IMR-90 (cell line): ENCODE measurements around the gene ASAP2. TPM values are rescaled to one million over a fixed set of nuclear protein-coding genes. Genes with fewer than 3 reads are reported as not detected.

ENCODE experiments used
- ATAC-seq: fragments of 200-7000 bp; cut with Tn5 transposase; 2 replicates; pipeline ENCODE4 v1.9.1; 2020; ENCODE audit warnings: low read depth, mild to moderate bottlenecking, moderate library complexity
- BruUV-seq: library from RNA; stranded (reverse); fragments of 400-500 nt; replicated peaks from 2 replicates; lab custom pipeline; 2021; lab: Mats Ljungman, UMichigan
- CTCF ChIA-PET: fragments of 300-600 bp; formaldehyde crosslinking; extraction: SDS; loops from one replicate; lab custom pipeline; 2021; ENCODE audit warnings: antibody characterized with exemption; lab: Yijun Ruan, JAX
- POLR2A ChIA-PET: fragments of 300-600 bp; sonication (Branson Sonifier 250); formaldehyde crosslinking; loops from one replicate; lab custom pipeline; 2022; ENCODE audit warnings: antibody characterized with exemption; ENCODE audit not compliant: unreplicated experiment; lab: Charles Lee
- DNase-seq: peaks from one replicate; pipeline ENCODE4 v3.0.0; 2013
- H2AFZ ChIP-seq: replicated peaks from 2 replicates; pipeline ENCODE3; 2013; ENCODE audit warnings: low read length, mild to moderate bottlenecking; ENCODE audit not compliant: poor library complexity
- H2AK5ac ChIP-seq: 2 replicates; pipeline ENCODE4 v1.6.1; 2013; ENCODE audit warnings: low read depth, low read length, inconsistent platforms
- H2AK9ac ChIP-seq: replicated peaks from 2 replicates; pipeline ENCODE3; 2013; ENCODE audit warnings: mild to moderate bottlenecking, low read depth, low read length, moderate library complexity; ENCODE audit not compliant: poor library complexity
- H2BK120ac ChIP-seq: 2 replicates; pipeline ENCODE4 v1.6.1; 2013; ENCODE audit warnings: low read depth, low read length, inconsistent platforms
- H2BK15ac ChIP-seq: 3 replicates; pipeline ENCODE4 v1.6.1; 2013; ENCODE audit warnings: low read depth, low read length, inconsistent platforms
- H2BK20ac ChIP-seq: 2 replicates; pipeline ENCODE4 v1.6.1; 2013; ENCODE audit warnings: low read depth, mild to moderate bottlenecking, inconsistent platforms, low read length, moderate library complexity
- H2BK5ac ChIP-seq: 2 replicates; pipeline ENCODE4 v1.6.1; 2013; ENCODE audit warnings: mild to moderate bottlenecking, low read depth, low read length, inconsistent platforms; ENCODE audit not compliant: poor library complexity, severe bottlenecking
- H3K14ac ChIP-seq: replicated peaks from 2 replicates; pipeline ENCODE4 v1.6.1; 2013; ENCODE audit warnings: low read depth, low read length, inconsistent platforms
- H3K18ac ChIP-seq: 2 replicates; pipeline ENCODE4 v1.6.1; 2013; ENCODE audit warnings: low read depth, low read length, control low read depth
- H3K23ac ChIP-seq: 2 replicates; pipeline ENCODE4 v1.6.1; 2013; ENCODE audit warnings: low read depth, low read length, inconsistent platforms
- H3K27ac ChIP-seq: 2 replicates; pipeline ENCODE4 v1.5.1; 2013; ENCODE audit warnings: mild to moderate bottlenecking, control low read depth, low read length; ENCODE audit not compliant: insufficient read depth
- H3K27me3 ChIP-seq: 2 replicates; pipeline ENCODE4 v1.6.1; 2013; ENCODE audit warnings: low read length; ENCODE audit not compliant: control insufficient read depth, insufficient read depth
- H3K36me3 ChIP-seq: 2 replicates; pipeline ENCODE4 v1.6.1; 2013; ENCODE audit warnings: low read length, mixed read lengths; ENCODE audit not compliant: control insufficient read depth, insufficient read depth
- H3K4ac ChIP-seq: 2 replicates; pipeline ENCODE4 v1.6.1; 2013; ENCODE audit warnings: low read depth, low read length, inconsistent platforms
- H3K4me1 ChIP-seq: 2 replicates; pipeline ENCODE4 v1.6.1; 2013; ENCODE audit warnings: low read length, mixed read lengths; ENCODE audit not compliant: control insufficient read depth, insufficient read depth
- H3K4me2 ChIP-seq: 2 replicates; pipeline ENCODE4 v1.6.1; 2013; ENCODE audit warnings: low read depth, mild to moderate bottlenecking, control low read depth, low read length, moderate library complexity
- H3K4me3 ChIP-seq: 2 replicates; pipeline ENCODE4 v1.5.1; 2013; ENCODE audit warnings: low read depth, mild to moderate bottlenecking, control low read depth, low read length, moderate library complexity; ENCODE audit not compliant: insufficient read depth
- H3K56ac ChIP-seq: 2 replicates; pipeline ENCODE4 v1.6.1; 2013; ENCODE audit warnings: low read length, inconsistent platforms; ENCODE audit not compliant: insufficient read depth; ENCODE audit errors: extremely low read depth
- H3K79me1 ChIP-seq, 2 experiments: 2 replicates each; pipeline ENCODE4 v1.6.1; 2013; ENCODE audit warnings: low read length in 2 of 2, inconsistent platforms in 1 of 2, low read depth in 1 of 2
- H3K9ac ChIP-seq: 2 replicates; pipeline ENCODE4 v1.6.1; 2013; ENCODE audit warnings: low read depth, low read length, control low read depth
- H3K9me1 ChIP-seq: 2 replicates; pipeline ENCODE4 v1.6.1; 2013; ENCODE audit warnings: low read length, inconsistent platforms; ENCODE audit not compliant: insufficient read depth
- H3K9me3 ChIP-seq: 2 replicates; pipeline ENCODE4 v1.6.1; 2013; ENCODE audit warnings: low read length; ENCODE audit not compliant: control insufficient read depth, insufficient read depth
- H4K20me1 ChIP-seq: 2 replicates; pipeline ENCODE4 v1.6.1; 2013; ENCODE audit warnings: low read length, inconsistent platforms; ENCODE audit not compliant: insufficient read depth
- H4K5ac ChIP-seq: 2 replicates; pipeline ENCODE4 v1.6.1; 2013; ENCODE audit warnings: mild to moderate bottlenecking, low read depth, low read length, control low read depth
- H4K8ac ChIP-seq, 2 experiments: 2 replicates each; pipeline ENCODE4 v1.6.1; 2013; ENCODE audit warnings: low read depth in 2 of 2, low read length in 2 of 2, control low read depth in 1 of 2, inconsistent platforms in 1 of 2
- H4K91ac ChIP-seq: 2 replicates; pipeline ENCODE4 v1.6.1; 2013; ENCODE audit warnings: low read depth, low read length, inconsistent platforms; ENCODE audit not compliant: insufficient read depth
- BHLHE40 ChIP-seq: fragments of 150-350 bp; IDR thresholded peaks from 2 replicates; pipeline ENCODE4 v1.6.1; 2016; ENCODE audit warnings: mild to moderate bottlenecking, low read depth, low read length
- CEBPB ChIP-seq: IDR thresholded peaks from 2 replicates; pipeline ENCODE4 v1.6.1; 2012; ENCODE audit warnings: low read depth, low read length, improper control_type of control experiment
- CHD1 ChIP-seq: IDR thresholded peaks from 2 replicates; pipeline ENCODE4 v1.6.1; 2012; ENCODE audit warnings: low read depth, low read length, improper control_type of control experiment
- FOS ChIP-seq: fragments of 150-350 bp; IDR thresholded peaks from 2 replicates; pipeline ENCODE4 v1.6.1; 2016; ENCODE audit warnings: low read depth, low read length
- MAFK ChIP-seq: IDR thresholded peaks from 2 replicates; pipeline ENCODE4 v1.6.1; 2012; ENCODE audit warnings: low read depth, low read length, improper control_type of control experiment
- MAZ ChIP-seq: IDR thresholded peaks from 2 replicates; pipeline ENCODE4 v1.6.1; 2012; ENCODE audit warnings: low read depth, mild to moderate bottlenecking, low read length, improper control_type of control experiment, moderate library complexity, borderline replicate concordance
- NFE2L2 ChIP-seq: fragments of 150-350 bp; IDR thresholded peaks from 2 replicates; pipeline ENCODE4 v1.6.1; 2016; ENCODE audit warnings: low read depth, mild to moderate bottlenecking, low read length
- POLR2A ChIP-seq: IDR thresholded peaks from 2 replicates; pipeline ENCODE4 v1.6.1; 2012; ENCODE audit warnings: mild to moderate bottlenecking, low read depth, low read length
- RAD21 ChIP-seq: IDR thresholded peaks from 2 replicates; pipeline ENCODE4 v1.6.1; 2012; ENCODE audit warnings: low read length, improper control_type of control experiment
- RCOR1 ChIP-seq: IDR thresholded peaks from 2 replicates; pipeline ENCODE4 v1.6.1; 2012; ENCODE audit warnings: mild to moderate bottlenecking, low read length, improper control_type of control experiment; ENCODE audit not compliant: insufficient replicate concordance
- RFX5 ChIP-seq: IDR thresholded peaks from 2 replicates; pipeline ENCODE4 v1.8.0; 2012; ENCODE audit warnings: low read depth, mild to moderate bottlenecking, low read length, moderate library complexity
- SMC3 ChIP-seq: fragments of 150-350 bp; IDR thresholded peaks from 2 replicates; pipeline ENCODE4 v1.6.1; 2016; ENCODE audit warnings: low read depth, mild to moderate bottlenecking, antibody characterized with exemption, low read length, moderate library complexity
- USF2 ChIP-seq: fragments of 150-350 bp; IDR thresholded peaks from 2 replicates; pipeline ENCODE4 v1.6.1; 2017; ENCODE audit warnings: mild to moderate bottlenecking, antibody characterized with exemption, low read length, low read depth
- WGBS, 2 experiments: methylation state at CpG; one replicate each; pipeline versions ENCODE4 v1.1.5 to v1.1.7; 2013; ENCODE audit warnings: missing lambda C conversion rate in 2 of 2; ENCODE audit not compliant: insufficient read length in 1 of 2; ENCODE audit errors: extremely low coverage in 2 of 2; 5-methylcytosine and 5-hydroxymethylcytosine counted together
- dilution Hi-C: fragments of 300-500 bp; cut with HindIII; formaldehyde crosslinking; loops from one replicate; pipeline ENCODE4 v1.14.3; 2018; ENCODE audit warnings: low sequenced_read_pairs; ENCODE audit not compliant: unreplicated experiment
- in situ Hi-C: fragments of 300-500 bp; cut with MboI; formaldehyde crosslinking; loops from 3 replicates; pipeline ENCODE4 v1.14.3; 2019; ENCODE audit warnings: low sequenced_read_pairs, inconsistent platforms, mixed read lengths
- intact Hi-C: fragments of 100-400 bp; cut with micrococcal nuclease; formaldehyde crosslinking; loops from 2 replicates; pipeline ENCODE4 v1.10.0; 2022
- polyA plus RNA-seq, 3 experiments: library from polyadenylated mRNA; depleted of rRNA; stranded (reverse); fragments of >200 nt; gene quantifications; 2 replicates each; pipeline ENCODE4 v1.2.3, GENCODE V29; 2012; ENCODE audit warnings: low replicate concordance in 1 of 3
- total RNA-seq: library from RNA; depleted of rRNA; stranded (reverse); fragments of >200 nt; gene quantifications from 2 replicates; pipeline ENCODE4 v1.2.3, GENCODE V29; 2012
- TF ChIP-seq, protein P1 (sequence below): conservative IDR thresholded peaks from 2 replicates; pipeline ENCODE4 v1.5.1; 2012; ENCODE audit warnings: mild to moderate bottlenecking, low read depth, low read length, improper control_type of control experiment
- TF ChIP-seq, protein P2 (sequence below): fragments of 150-350 bp; IDR thresholded peaks from 2 replicates; pipeline ENCODE4 v1.6.1; 2016; ENCODE audit warnings: low read depth, mild to moderate bottlenecking, low read length, moderate library complexity, borderline replicate concordance

Gene ASAP2
- total and polyA plus RNA-seq, 2 of the 4 experiments (the other 2 are of a cell fraction) = 19.7 to 28.1 TPM

- POLR2A ChIA-PET = no interaction called here
Observed at GRCh38 chr2:9222893-9223287, 16.3 kb downstream of the ASAP2 start.

More at GRCh38 chr2:9222893-9223287, 16.3 kb downstream of the ASAP2 start:
- no peaks in the 10 kb centered on the region for H3K27me3 ChIP-seq
- H2BK20ac ChIP-seq = no peak overlapping the region
- H3K4me3 ChIP-seq = no peak overlapping the region
- H4K91ac ChIP-seq = no peak overlapping the region
- WGBS, 2 experiments = no CpG with 5 or more reads among the region's 2 CpGs
- H3K36me3 ChIP-seq = no peaks in the 10 kb centered on the region
- no peak overlapping the region for H2AK5ac ChIP-seq
- no peak overlapping the region for H3K23ac ChIP-seq
- no peak overlapping the region for H2BK15ac ChIP-seq
- no peak overlapping the region for H3K56ac ChIP-seq
- intact Hi-C loops (no loop called here), in situ Hi-C loops (no loop called here), dilution Hi-C loops (no loop called here)
- no peaks in the 10 kb centered on the region for H3K9me3 ChIP-seq
- peaks cover 42 to 79% of the 10 kb centered on the region in 2 experiments for H3K79me1 ChIP-seq
- no peak overlapping the region for H2BK5ac ChIP-seq
- H2AFZ ChIP-seq = no peak overlapping the region
- no peak overlapping the region for H3K4me2 ChIP-seq
- H3K14ac ChIP-seq = no peak overlapping the region
- no peak for ATAC-seq
- H2AK9ac ChIP-seq = no peak overlapping the region
- no peak overlapping the region for H2BK120ac ChIP-seq
- TF ChIP-seq CHD1 (no peak), RCOR1 (no peak), USF2 (no peak), RAD21 (no peak), NFE2L2 (no peak), SMC3 (no peak), MAFK (no peak), MAZ (no peak), POLR2A (no peak), BHLHE40 (no peak), RFX5 (no peak), FOS (no peak), CEBPB (no peak)
- TF ChIP-seq, protein P1, sequence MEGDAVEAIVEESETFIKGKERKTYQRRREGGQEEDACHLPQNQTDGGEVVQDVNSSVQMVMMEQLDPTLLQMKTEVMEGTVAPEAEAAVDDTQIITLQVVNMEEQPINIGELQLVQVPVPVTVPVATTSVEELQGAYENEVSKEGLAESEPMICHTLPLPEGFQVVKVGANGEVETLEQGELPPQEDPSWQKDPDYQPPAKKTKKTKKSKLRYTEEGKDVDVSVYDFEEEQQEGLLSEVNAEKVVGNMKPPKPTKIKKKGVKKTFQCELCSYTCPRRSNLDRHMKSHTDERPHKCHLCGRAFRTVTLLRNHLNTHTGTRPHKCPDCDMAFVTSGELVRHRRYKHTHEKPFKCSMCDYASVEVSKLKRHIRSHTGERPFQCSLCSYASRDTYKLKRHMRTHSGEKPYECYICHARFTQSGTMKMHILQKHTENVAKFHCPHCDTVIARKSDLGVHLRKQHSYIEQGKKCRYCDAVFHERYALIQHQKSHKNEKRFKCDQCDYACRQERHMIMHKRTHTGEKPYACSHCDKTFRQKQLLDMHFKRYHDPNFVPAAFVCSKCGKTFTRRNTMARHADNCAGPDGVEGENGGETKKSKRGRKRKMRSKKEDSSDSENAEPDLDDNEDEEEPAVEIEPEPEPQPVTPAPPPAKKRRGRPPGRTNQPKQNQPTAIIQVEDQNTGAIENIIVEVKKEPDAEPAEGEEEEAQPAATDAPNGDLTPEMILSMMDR = no peak
- TF ChIP-seq, protein P2, sequence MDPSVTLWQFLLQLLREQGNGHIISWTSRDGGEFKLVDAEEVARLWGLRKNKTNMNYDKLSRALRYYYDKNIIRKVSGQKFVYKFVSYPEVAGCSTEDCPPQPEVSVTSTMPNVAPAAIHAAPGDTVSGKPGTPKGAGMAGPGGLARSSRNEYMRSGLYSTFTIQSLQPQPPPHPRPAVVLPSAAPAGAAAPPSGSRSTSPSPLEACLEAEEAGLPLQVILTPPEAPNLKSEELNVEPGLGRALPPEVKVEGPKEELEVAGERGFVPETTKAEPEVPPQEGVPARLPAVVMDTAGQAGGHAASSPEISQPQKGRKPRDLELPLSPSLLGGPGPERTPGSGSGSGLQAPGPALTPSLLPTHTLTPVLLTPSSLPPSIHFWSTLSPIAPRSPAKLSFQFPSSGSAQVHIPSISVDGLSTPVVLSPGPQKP = no peak
- H3K9me1 ChIP-seq = peaks cover 44% of the 10 kb centered on the region
- H4K5ac ChIP-seq = no peak overlapping the region
- no peak for DNase-seq
- no peak overlapping the region for H3K9ac ChIP-seq
- peaks cover 73% of the 10 kb centered on the region for H4K20me1 ChIP-seq
- no peak overlapping the region for H3K4ac ChIP-seq
- no peak overlapping the region for H3K18ac ChIP-seq
- H3K27ac ChIP-seq = no peak overlapping the region
- H4K8ac ChIP-seq = no peak overlapping the region
- peaks cover 22% of the 10 kb centered on the region for H3K4me1 ChIP-seq
- BruUV-seq = no TSS peak
- CTCF ChIA-PET = interaction anchor here (1.0 kb wide), 1 partner anchor 10 kb away, joined by 4 read pairs; no protein-coding TSS in a partner anchor
